GM19351 (cell line): ENCODE data around the gene C16orf87.
A peak's percentile ranks its signal among the peaks of the same experiment; 100 is the strongest.

Experiments
- ATAC-seq: cut with Tn5 transposase; IDR thresholded peaks from one replicate; pipeline ENCODE4 v1.9.1; 2021; ENCODE audit warnings: mild to moderate bottlenecking, moderate library complexity; ENCODE audit not compliant: unreplicated experiment

C16orf87 gene

DNA sequence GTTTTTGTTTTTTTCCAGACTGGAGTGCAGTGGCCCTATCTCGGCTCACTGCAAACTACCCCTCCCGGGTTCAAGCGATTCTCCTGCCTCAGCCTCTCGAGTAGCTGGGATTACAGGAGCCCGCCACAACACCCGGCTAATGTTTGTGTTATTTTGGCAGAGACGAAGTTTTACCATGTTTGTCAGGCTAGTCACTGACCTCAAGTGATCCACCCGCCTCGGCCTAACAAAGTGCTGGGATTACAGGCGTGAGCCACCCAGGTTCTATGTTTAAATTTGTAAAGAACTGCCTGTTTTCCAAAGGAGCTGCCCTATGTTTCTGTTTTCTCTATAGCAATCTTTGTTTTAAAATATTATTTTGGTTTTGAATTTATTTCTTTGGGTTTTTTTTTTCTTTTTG lies 13.8 kb upstream of the C16orf87 start:
- ATAC-seq: no peak

DNA sequence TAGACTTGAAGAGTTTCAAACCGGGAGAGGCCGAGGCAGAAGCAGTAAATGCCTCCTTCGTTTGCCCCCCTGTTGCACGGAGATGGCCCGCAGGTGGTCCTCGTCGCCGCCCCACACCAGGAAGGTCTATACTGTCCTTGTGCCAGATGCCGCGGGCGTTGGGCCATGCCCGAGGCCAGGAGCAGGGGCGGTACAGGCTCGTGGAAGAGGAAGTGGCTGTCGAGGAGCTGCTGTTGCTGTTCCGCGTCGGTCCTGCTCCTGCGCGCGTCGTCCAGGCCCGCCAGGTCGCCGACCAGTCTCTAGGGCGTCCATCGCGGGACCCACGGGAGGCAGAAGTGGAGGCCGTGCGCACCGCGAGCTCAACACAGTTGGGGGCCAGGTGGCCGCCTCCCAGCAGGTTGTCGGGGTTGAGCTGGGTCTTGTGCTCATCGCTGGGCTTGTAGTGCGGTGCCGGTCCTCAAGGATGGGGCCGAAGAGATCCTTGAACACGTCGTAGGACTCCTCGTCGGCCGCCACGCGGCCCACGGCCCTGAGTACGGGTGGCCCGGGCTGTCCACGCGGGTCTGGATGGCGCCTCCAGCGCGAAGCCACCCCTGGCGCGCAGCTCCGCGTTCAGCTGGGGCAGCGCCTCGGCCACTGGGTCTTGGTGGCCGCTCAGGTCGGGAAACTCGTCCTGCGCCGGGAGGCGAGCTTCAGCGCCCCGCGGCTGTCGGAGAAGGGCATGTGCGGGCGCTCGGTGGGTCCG lies 13.1 kb upstream of the C16orf87 start:
- no peak for ATAC-seq

DNA sequence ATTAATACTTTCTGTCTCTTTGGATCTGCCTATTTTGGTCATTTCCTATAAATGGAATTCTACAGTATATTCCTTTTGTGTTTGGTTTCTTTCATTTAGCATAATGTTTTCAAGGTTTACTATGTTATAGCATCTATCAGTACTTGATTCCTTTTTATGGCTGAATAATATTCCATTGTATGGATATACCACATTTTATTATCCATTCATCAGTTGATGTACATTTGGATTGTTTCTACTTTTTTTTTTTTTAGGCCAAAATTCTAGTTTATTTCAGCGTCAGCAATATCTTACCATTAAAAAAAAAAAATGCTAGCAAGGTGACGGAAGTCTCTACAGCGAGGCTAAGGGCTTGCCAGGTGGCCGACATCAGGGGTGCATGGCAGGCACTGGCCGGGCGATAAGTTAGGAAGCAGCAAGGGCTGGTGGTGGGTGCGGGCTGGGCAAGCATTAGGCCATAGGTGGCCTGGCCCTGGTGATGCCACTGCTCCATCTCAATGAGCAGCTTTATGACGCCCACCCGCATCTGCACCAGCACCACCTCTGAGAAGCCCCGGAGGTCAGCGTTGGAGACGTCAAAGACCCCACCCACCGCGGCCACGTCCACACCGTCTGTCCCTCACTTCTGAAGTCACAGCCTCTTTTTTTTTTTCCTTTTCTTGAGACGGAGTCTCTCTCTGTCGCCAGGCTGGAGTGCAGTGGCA lies 11.4 kb upstream of the C16orf87 start:
- ATAC-seq: no peak

DNA sequence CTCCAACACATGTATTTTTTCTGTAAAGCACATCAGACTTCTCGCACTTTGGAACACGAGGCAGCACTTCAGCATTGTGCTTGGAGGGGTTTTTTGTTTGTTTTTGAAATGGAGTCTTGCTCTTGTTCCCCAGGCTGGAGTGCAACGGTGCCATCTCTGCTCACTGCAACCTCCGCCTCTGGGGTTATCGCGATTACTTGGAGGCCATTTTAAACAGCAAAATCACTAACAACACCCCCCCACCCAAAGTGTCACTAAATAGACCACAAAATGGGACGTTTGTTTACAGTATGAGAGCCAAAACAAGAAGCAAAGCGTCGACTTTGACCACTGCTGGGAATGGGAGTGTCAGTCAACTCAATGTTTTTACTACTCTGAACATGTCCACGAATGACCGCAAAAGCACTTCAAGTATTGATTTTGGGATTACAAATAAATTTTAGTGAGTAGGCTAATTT lies 9.0 kb upstream of the C16orf87 start:
- no peak for ATAC-seq

DNA sequence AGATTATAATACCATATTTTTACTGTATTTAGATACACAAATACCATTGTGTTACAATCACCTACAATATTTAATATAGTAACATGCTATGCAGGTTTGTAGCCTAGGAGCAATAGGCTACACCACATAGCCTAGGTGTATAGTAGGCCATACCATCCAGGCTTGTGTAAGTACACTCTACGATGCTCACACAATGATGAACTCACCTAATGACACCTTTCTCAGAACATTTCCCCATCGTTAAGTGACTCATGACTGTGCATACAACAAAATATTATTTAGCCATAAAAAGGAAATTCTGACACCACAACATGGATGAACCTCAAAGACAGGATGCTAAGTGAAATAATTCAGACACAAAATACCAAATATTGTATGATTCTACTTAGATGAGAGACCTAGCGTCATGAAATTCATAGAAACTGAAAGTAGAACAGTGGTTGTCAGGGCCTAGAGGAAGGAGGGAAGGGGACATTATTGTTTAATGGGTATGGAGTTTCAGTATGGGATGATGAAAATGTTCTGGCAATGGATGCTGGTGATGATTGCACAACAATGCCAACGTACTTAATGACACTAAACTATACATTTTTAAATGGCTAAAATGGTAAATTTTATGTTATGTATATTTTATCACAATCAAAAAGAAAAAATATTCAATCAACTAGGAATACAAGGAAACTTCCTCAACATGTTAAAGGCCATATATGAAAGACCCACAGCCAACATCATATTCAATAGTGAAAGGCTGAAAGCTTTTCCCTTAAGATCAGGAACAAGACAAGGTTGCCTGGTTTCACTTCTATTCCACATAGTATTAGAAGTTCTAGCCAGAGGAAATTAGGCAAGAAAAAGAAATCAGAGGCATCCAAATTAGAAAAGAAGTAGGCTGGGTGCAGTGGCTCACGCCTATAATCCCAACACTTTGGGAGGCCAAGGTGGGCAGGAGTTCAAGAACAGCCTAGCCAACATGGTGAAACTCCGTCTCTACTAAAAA lies 5.9 kb upstream of the C16orf87 start:
- ATAC-seq: no peak

DNA sequence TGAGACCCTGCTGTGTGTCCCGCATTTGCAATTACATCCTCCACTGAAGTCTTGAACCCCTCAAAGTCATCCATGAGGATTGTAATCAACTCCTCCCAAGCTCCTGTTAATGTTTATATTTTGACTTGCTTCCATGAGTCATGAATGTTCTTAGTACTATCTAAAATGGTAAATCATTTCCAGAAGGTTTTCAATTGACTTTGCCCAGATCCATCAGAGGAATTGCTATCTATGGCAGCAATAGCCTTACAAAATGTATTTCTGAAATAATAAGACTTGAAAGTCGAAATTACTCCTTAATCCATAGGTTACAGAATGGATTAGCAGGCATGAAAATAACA lies 2.5 kb upstream of the C16orf87 start:
- ATAC-seq: no peak

DNA sequence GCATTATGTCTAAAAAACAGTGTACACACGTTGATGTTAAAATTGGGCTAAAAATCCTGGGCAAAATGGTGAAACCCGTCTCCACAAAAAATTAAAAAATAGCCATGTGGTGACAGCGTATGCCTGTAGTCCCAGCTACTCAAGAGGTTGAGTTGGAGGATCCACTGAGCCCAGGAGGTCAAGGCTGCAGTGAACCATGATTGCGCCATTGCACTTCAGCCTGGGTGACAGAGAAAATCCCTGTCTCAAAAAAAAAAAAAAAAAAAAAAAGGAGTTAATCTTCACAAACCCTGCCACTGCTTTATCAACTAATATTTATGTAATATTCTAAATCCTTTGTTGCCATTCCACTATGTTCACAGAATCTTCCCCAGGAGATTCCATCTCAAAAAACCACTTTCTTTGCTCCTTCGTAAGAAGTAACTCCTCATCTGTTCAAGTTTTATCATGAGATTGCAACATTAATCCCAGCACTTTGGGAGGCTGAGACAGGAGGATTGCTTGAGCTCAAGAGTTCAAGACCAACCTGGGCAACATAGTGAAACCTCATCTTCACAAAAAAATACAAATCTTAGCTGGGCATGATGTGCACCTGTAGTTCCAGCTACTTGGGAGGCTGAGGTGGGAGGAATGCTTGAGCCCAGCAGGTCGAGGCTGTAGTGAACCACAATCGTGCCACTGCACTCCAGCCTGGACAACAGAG lies 1.9 kb upstream of the C16orf87 start:
- no peak for ATAC-seq

DNA sequence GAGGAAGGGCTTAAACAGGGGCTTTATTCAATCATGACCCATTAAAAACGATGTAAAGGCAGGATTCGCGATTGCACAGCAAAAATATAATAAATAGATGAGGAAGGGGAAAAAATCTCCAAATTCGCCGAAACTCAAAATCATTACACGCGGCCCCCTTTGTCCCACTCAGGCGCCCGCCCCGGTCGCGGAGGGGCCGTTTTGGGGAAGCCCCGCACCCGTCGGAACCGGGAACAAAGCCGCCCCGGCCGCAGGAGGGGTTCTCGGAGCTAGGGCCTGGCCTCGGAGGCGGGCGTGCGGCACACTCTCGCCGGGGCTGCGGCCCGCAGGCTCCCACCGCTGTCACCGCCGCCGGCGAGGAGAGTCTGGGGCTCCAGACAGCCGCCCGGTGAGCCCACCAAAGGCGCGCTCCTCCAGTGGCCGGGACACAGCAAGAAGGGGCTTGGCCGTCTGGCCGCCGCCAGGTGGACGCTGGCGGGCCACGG lies 521 bp downstream of the C16orf87 start:
- peak; percentile 23 for ATAC-seq

DNA sequence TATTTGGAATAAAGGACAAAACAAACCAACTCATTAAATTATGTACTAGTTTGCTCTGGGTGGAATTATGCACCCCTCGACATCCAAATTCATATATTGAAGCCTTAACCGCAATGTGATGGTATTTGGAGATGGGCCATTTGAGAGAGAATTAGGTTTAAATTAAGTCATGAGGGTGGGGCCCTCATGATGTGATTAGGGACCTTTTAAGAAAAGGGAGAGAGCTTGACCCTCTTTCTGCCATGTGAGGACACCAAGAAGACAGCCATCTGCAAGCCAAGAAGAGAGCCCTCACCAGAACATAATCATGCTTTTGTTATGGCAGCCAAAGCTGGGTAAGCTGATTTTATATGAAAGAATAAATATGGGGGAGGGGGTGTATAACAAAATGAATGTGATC lies 2.0 kb downstream of the C16orf87 start:
- no peak for ATAC-seq

DNA sequence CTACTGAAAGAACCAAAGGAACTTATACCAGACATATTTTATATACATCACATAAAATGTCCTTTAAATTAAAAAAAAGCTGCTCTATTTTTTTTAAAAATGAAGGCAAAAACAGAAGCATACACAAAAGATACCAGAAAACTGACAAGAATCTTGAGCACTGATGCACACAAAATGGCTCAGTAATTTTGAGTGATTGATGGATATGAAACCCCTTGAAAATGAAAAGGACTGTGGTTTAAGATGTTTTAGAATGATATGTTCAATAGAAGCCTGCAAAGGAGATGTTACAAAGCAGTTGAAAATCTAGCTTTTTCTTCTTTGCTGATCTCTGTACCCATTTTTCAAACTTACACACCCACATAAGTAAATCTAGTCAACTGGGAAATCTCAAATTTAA lies 2.7 kb downstream of the C16orf87 start:
- no peak for ATAC-seq

DNA sequence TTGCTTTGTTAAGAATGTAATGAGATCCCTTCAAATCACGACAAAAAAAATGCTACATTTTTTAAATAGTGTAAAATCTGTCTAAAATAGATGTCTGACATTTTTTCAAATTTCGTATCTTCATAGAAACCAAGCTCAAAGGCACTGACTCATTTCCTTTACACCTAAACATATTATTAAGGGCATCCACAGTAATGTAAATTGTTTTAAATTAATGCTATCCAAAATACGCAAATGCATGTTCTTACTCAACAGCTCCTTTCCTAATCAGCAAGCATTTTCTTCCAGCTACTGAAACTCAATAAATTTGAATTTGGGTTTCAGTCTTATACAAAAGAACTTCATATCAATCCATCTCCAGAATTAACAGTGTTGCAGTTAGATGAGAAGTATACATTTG lies 4.3 kb downstream of the C16orf87 start:
- ATAC-seq: no peak

DNA sequence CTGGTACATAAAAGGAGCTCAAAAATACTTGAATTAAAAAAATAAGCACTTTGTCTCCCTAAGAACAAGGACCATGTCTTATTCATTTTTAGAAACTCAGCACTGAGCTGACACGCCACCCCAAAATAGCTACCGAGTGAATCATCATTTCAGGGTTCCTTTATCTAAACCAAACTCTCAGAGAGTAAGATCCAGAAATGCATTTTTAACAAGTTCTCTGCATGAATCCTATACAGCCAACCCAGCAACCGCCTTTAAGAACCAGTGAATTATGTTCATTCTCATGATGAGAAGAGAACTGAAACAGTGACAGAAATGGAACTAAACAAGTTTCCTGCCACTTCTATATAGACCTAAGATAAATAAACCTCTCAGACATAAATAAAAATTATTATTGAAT lies 8.7 kb downstream of the C16orf87 start:
- peak; percentile 91 for ATAC-seq

DNA sequence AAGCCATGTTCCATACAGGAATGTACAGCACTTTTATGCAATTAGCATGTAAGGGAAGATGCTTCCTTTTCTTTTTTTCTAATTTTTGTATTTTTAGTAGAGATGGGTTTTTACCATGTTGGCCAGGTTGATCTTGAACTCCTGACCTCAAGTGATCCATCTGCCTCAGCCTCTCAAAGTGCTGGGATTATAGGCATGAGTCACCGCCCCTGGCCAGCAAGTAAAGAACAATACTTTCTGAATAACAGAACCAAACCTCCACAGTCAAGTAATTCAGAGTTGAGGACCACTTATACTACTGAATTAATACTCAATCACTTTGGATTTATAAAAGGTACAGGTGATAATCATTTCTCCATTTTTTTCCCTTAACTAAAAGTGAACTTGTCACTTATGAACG lies 13.0 kb downstream of the C16orf87 start:
- no peak for ATAC-seq

DNA sequence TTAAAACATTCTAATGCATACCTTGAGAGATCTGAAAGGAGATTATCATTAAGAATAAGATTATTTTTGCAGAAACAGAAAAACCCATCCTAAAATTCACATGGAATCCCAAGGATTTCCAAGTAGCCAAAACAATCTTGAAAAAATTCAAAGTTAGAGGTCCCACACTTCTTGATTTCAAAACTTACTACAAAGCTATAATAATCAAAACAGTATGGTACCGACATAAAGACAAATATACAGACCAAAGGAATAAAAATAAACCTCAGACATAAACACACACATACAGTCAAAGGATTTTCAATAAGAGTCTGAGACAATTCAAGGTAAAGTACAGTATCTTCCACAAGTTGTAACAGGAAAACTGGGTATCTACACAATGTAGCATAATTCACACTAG lies 16.2 kb downstream of the C16orf87 start:
- ATAC-seq: no peak

DNA sequence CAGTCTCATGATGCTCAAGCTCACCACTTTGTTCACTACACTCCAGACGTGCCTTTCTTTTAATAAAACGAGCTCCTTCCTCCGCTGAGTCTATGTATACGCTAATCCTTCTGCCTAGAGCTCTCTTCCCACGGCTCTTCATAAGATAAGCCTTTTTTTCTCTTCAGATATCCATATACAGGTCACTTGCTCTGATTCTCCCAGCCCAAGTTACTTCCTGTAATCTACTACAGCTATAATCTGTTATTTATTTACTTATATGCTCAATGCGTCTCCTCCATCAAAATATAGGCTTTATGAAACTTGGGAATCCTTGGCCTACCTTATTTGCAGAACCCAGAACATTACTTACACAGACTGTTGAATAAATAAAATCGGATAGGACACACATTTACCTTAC lies 17.4 kb downstream of the C16orf87 start:
- ATAC-seq: no peak

DNA sequence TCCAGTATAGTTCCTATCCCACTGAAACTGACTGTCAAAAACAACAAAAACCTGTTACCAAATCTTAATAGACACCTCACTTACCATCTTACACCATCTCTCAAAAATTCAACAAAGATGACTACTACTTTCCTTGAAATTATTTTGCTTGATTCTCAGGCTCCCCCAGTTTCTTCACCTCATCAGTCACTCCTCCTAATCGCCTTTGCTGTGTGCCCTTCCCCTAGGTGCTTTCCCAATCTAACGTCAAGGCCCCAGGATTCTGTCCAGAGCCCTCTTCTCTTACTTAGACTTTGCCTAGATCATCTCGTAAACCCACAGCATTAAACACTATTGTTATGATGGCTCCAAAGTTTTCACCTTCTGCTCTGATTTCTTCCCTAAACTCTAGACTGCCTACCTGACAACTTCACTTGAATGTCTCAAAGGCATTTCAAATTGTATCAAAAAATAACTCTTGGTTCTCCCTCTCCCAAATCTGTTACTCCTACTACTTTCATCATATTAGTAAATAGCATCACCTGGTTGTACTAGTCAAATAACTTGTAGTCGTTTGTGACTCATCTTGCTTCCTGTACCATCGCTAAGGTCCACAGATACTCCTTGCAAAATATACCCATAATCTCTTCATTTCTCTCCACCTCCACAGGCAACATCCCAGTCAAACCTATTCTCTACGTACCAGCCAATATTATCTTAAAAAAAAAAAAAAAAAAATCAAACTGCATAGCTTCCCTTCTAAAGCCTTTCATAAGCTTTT lies 18.0 kb downstream of the C16orf87 start:
- peak; percentile 49 for ATAC-seq

DNA sequence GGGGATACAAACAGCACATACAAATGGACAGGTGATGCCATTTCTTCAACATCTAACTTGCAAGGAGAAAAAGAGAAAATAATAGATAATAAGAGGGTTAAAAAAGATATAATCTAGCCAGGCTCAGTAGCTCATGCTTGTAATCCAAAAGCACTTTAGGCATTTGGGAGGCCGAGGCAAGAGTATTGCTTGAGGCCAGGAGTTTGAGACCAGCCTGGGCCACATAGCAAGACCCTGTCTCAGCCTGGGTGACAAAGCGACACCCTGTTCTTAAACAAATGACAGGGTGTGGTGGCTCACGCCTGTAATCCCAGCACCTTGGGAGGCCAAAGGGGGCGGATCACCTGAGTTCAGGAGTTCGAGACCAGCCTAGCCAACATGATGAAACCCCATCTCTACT lies 19.3 kb downstream of the C16orf87 start:
- no peak for ATAC-seq

DNA sequence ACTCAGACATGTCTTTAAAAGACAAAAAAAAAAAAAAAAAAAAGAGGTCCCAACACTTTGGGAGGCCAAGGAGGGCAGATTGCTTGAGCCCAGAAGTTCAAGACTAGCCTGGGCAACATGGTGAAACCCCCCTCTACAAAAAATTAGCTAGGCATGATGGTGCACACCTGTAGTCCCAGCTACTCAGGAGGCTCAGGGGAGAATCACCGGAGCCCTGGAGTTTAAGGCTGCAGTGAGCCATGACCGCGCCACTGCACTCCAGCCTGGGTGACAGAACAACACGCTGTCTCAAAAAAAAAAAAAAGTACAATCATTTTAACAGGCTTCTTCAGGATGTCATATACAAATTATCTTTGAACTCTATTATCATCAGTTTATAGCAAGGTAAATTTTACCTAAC lies 22.0 kb downstream of the C16orf87 start:
- peak; percentile 70 for ATAC-seq

DNA sequence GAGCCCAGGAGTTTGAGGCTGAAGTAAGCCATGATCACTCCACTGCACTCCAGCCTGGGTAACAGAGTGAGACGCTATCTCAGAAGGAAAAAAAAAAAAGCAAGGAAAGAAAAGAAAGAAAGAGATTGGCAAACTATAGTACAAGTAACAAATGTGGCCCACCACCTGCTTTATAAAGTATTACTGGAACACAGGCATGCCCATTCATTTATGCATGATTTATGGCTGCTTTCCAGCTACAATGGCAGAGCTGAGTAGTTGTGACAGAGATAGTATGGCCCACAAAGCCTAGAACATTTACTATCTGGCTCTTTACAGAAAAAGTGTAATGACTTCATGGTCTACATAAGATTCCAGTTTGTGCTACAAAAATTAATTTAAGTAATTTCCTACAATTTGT lies 23.6 kb downstream of the C16orf87 start:
- ATAC-seq: no peak

DNA sequence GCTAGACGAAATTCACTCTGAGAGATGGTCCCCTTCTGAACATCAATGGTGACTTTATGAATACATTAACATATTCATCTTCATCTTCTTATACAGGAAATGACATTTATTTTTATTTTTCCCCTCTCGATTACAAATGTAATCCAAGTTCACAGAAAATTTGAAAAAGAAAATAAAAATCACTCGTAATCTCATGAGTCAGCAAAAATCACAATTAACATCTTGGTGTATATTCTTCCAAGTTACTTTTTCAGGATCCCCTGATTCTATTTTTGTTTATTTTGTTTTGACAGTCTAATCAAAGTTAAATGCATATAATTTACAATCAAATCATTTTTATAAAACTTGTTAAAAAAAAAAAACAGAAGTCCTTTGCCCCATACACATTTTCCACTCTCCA lies 27.6 kb downstream of the C16orf87 start:
- no peak for ATAC-seq
